ENCODE results near the gene C17orf100. TPM values are rescaled to one million over a fixed set of nuclear protein-coding genes. Genes with fewer than 3 reads are reported as not detected.

Gene C17orf100
- total and polyA plus RNA-seq, 9 of the 15 experiments (the other 6 are each of a cell fraction or from before 2014, with no cell fraction given), result 0.04 to 1.7 (median 0.43) TPM

GRCh38 chr17:6666557-6666956 is 15.0 kb downstream of the C17orf100 start:
- intact Hi-C loops (cut with micrococcal nuclease) (loop anchor here (2.0 to 5.0 kb wide), 3 partner anchors 176 to 346 kb away; partner anchors contain the start of gene RNASEK), in situ Hi-C loops (cut with MboI) (loop anchor here (5.0 kb wide), 1 partner anchor 341 kb away; no protein-coding TSS in a partner anchor)
- H3K27ac ChIP-seq (ENCODE audit: extremely low read depth, low read depth, low read length), result no peak overlapping the region
- DNase-seq (ENCODE audit: extremely low read depth in 1 of 4, low spot score in 3 of 4), result no peak
- H3K4me3 ChIP-seq, result no peak overlapping the region
- TF ChIP-seq, protein P1, sequence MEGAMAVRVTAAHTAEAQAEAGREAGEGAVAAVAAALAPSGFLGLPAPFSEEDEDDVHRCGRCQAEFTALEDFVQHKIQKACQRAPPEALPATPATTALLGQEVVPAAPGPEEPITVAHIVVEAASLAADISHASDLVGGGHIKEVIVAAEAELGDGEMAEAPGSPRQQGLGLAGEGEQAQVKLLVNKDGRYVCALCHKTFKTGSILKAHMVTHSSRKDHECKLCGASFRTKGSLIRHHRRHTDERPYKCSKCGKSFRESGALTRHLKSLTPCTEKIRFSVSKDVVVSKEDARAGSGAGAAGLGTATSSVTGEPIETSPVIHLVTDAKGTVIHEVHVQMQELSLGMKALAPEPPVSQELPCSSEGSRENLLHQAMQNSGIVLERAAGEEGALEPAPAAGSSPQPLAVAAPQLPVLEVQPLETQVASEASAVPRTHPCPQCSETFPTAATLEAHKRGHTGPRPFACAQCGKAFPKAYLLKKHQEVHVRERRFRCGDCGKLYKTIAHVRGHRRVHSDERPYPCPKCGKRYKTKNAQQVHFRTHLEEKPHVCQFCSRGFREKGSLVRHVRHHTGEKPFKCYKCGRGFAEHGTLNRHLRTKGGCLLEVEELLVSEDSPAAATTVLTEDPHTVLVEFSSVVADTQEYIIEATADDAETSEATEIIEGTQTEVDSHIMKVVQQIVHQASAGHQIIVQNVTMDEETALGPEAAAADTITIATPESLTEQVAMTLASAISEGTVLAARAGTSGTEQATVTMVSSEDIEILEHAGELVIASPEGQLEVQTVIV (CRISPR knock-in tag; IDR thresholded peaks at IDR 0.05; ENCODE audit: borderline replicate concordance), result no peak
- TF ChIP-seq SREBF2 (CRISPR knock-in tag; IDR thresholded peaks at IDR 0.05) (no peak), TFAM (CRISPR knock-in tag; conservative IDR thresholded peaks at IDR 0.05) (no peak), FIP1L1 (IDR thresholded peaks at IDR 0.05; ENCODE audit: low read depth, low read length, poor library complexity, severe bottlenecking) (no peak), ZKSCAN8 (CRISPR knock-in tag; IDR thresholded peaks at IDR 0.05) (no peak), ZNF444 (CRISPR knock-in tag; IDR thresholded peaks at IDR 0.05) (no peak), TAL1 (IDR thresholded peaks at IDR 0.05) (no peak), MLX (CRISPR knock-in tag; conservative IDR thresholded peaks at IDR 0.05) (no peak), ZNF41 (CRISPR knock-in tag; conservative IDR thresholded peaks at IDR 0.05) (no peak), ZKSCAN3 (CRISPR knock-in tag; IDR thresholded peaks at IDR 0.05) (no peak), ZNF584 (CRISPR knock-in tag; IDR thresholded peaks at IDR 0.05; ENCODE audit: low read depth) (no peak)
- TF ChIP-seq, protein P2, sequence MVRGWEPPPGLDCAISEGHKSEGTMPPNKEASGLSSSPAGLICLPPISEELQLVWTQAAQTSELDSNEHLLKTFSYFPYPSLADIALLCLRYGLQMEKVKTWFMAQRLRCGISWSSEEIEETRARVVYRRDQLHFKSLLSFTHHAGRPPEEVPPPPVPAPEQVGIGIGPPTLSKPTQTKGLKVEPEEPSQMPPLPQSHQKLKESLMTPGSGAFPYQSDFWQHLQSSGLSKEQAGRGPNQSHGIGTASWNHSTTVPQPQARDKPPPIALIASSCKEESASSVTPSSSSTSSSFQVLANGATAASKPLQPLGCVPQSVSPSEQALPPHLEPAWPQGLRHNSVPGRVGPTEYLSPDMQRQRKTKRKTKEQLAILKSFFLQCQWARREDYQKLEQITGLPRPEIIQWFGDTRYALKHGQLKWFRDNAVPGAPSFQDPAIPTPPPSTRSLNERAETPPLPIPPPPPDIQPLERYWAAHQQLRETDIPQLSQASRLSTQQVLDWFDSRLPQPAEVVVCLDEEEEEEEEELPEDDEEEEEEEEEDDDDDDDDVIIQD (CRISPR knock-in tag; IDR thresholded peaks at IDR 0.05), result no peak
- no TSS peak for BruUV-seq (replicated peaks)
- WGBS (ENCODE audit: insufficient coverage, low coverage, missing lambda C conversion rate), result 48% methylated on average over 6 of the region's 6 CpGs
- no peaks in the 10 kb centered on the region for H3K9me1 ChIP-seq (ENCODE audit: control insufficient read depth, insufficient read depth, low read length)
- ChIA-PET CTCF (ENCODE audit: low intra/inter-chr PET ratio) (interaction anchor here (0.6 to 1.4 kb wide), 3 partner anchors 335 to 1386 kb away, joined by 3 to 4 read pairs (median 4); no protein-coding TSS in a partner anchor), POLR2A (no interaction called here)
- H2AFZ ChIP-seq (ENCODE audit: low read depth, low read length), result no peak overlapping the region
- H3K27me3 ChIP-seq (ENCODE audit: control insufficient read depth in 2 of 2, insufficient read depth in 2 of 2, low read length in 2 of 2), result peaks cover 6 to 37% of the 10 kb centered on the region in 2 experiments; a peak in 4 of 5 replicates
- H3K9ac ChIP-seq (ENCODE audit: insufficient read depth in 1 of 2, low read depth in 2 of 2, low read length in 2 of 2), result no peak overlapping the region
- H3K9me3 ChIP-seq (replicated peaks; ENCODE audit: control insufficient read depth, insufficient read depth, low read depth, low read length), result no peaks in the 10 kb centered on the region
- FAIRE-seq, result no peak
- no peaks in the 10 kb centered on the region for H3K36me3 ChIP-seq (ENCODE audit: control insufficient read depth, insufficient read depth, low read length)
- no peaks in the 10 kb centered on the region for H3K79me2 ChIP-seq (ENCODE audit: control insufficient read depth, insufficient read depth, low read length)
- H3K4me2 ChIP-seq (ENCODE audit: insufficient read depth, low read length), result no peak overlapping the region
- ATAC-seq, result no peak
- no peaks in the 10 kb centered on the region for H3K4me1 ChIP-seq (replicated peaks in 1 of 2; ENCODE audit: control insufficient read depth in 2 of 2, insufficient read depth in 2 of 2, low read length in 2 of 2)
- H4K20me1 ChIP-seq (replicated peaks; ENCODE audit: control insufficient read depth, insufficient read depth, low read length), result no peaks in the 10 kb centered on the region

All from K562 (cell line).